Measurements from ENCODE around the gene MIAT. TPM values are rescaled to one million over a fixed set of nuclear protein-coding genes. Genes with fewer than 3 reads are reported as not detected.
A peak's percentile ranks its signal among the peaks of the same experiment; 100 is the strongest.

MIAT gene
- total RNA-seq = 100 to 1,000 TPM in 1 of 3 donors, 10 to 100 TPM in 2; 75.3 to 105 (median 76.3) TPM
- 14.4 TPM for total RNA-seq (2013)

GRCh38 chr22:26656891-26657851 is at the start of gene MIAT:
TSS of gene MIAT (plus strand) at chr22:26657588.
- peak within 1 kb of the TSS; percentile 90 for H3K4me3 Mint-ChIP-seq
- ATAC-seq (peak; percentile 86 to 91 (median 90)), DNase-seq (peak; percentile 62 to 86)
- peak within 1 kb of the TSS; percentile 77 to 88 for H3K27ac Mint-ChIP-seq
- no peaks in the 10 kb centered on the region for H3K9me3 Mint-ChIP-seq
- no peaks in the 10 kb centered on the region for H3K36me3 Mint-ChIP-seq
- H3K4me1 ChIP-seq (ENCODE audit: control insufficient read depth, insufficient read depth, low read length) = peaks cover 29% of the 10 kb centered on the region
- intact Hi-C loops (cut with micrococcal nuclease) = loop anchor here (2.0 kb wide), 1 partner anchor 14 kb away; no protein-coding TSS in a partner anchor
- TF ChIP-seq CTCF (IDR thresholded peaks at IDR 0.05) = no peak
- H3K27me3 Mint-ChIP-seq (ENCODE audit: low read depth in 2 of 2) = peaks cover 0 to 8% of the 10 kb centered on the region in 2 donors
- no peaks in the 10 kb centered on the region for H3K36me3 ChIP-seq (ENCODE audit: control insufficient read depth, insufficient read depth, low read length)
- H3K4me1 Mint-ChIP-seq = peaks cover 18 to 33% of the 10 kb centered on the region in 2 donors
- H3K4me3 ChIP-seq (ENCODE audit: low read length) = peak within 1 kb of the TSS; percentile 42
- H3K9me3 ChIP-seq (ENCODE audit: control insufficient read depth, insufficient read depth, low read length) = no peaks in the 10 kb centered on the region
- no peak within 1 kb of the TSS for H3K27ac ChIP-seq (ENCODE audit: low read length)
- peaks cover 6% of the 10 kb centered on the region for H3K27me3 ChIP-seq (ENCODE audit: control insufficient read depth, insufficient read depth, low read length)
- 2% methylated on average over 61 of the region's 62 CpGs for WGBS (ENCODE audit: insufficient coverage)

GRCh38 chr22:26608129-26608528 is 49.3 kb upstream of the MIAT start:
- no peak for DNase-seq
- H3K9me3 Mint-ChIP-seq = peaks cover 0 to 2% of the 10 kb centered on the region in 2 donors
- H3K36me3 Mint-ChIP-seq = no peaks in the 10 kb centered on the region
- no peak overlapping the region for H3K4me3 ChIP-seq (ENCODE audit: low read length)
- no peak overlapping the region for H3K27ac ChIP-seq (ENCODE audit: low read length)
- H3K36me3 ChIP-seq (ENCODE audit: control insufficient read depth, insufficient read depth, low read length) = no peaks in the 10 kb centered on the region
- no peak for TF ChIP-seq CTCF (IDR thresholded peaks at IDR 0.05)
- intact Hi-C loops (cut with micrococcal nuclease) = no loop called here
- H3K4me1 Mint-ChIP-seq = peaks cover 36 to 44% of the 10 kb centered on the region in 2 donors
- no peaks in the 10 kb centered on the region for H3K27me3 Mint-ChIP-seq (ENCODE audit: low read depth in 2 of 2)
- H3K27ac Mint-ChIP-seq = no peak overlapping the region
- H3K4me3 Mint-ChIP-seq = no peak overlapping the region
- no peaks in the 10 kb centered on the region for H3K9me3 ChIP-seq (ENCODE audit: control insufficient read depth, insufficient read depth, low read length)
- H3K27me3 ChIP-seq (ENCODE audit: control insufficient read depth, insufficient read depth, low read length) = no peaks in the 10 kb centered on the region
- no peak for ATAC-seq
- H3K4me1 ChIP-seq (ENCODE audit: control insufficient read depth, insufficient read depth, low read length) = peaks cover 22% of the 10 kb centered on the region
- no CpG with 5 or more reads among the region's 2 CpGs for WGBS (ENCODE audit: insufficient coverage)

GRCh38 chr22:26609287-26609686 is 48.1 kb upstream of the MIAT start:
- H3K4me3 Mint-ChIP-seq = peak overlapping the region; percentile 3
- H3K4me1 Mint-ChIP-seq = peaks cover 33 to 45% of the 10 kb centered on the region in 2 donors
- no peaks in the 10 kb centered on the region for H3K27me3 Mint-ChIP-seq (ENCODE audit: low read depth in 2 of 2)
- WGBS (ENCODE audit: insufficient coverage) = 98% methylated on average over 2 of the region's 2 CpGs
- H3K4me1 ChIP-seq (ENCODE audit: control insufficient read depth, insufficient read depth, low read length) = peaks cover 22% of the 10 kb centered on the region
- no peaks in the 10 kb centered on the region for H3K36me3 ChIP-seq (ENCODE audit: control insufficient read depth, insufficient read depth, low read length)
- ATAC-seq = no peak
- H3K36me3 Mint-ChIP-seq = no peaks in the 10 kb centered on the region
- no peak for TF ChIP-seq CTCF (IDR thresholded peaks at IDR 0.05)
- peak overlapping the region; percentile 86 to 90 for H3K27ac Mint-ChIP-seq
- H3K9me3 ChIP-seq (ENCODE audit: control insufficient read depth, insufficient read depth, low read length) = no peaks in the 10 kb centered on the region
- intact Hi-C loops (cut with micrococcal nuclease) = no loop called here
- H3K9me3 Mint-ChIP-seq = peaks cover 0 to 2% of the 10 kb centered on the region in 2 donors
- no peaks in the 10 kb centered on the region for H3K27me3 ChIP-seq (ENCODE audit: control insufficient read depth, insufficient read depth, low read length)
- no peak overlapping the region for H3K27ac ChIP-seq (ENCODE audit: low read length)
- no peak for DNase-seq
- no peak overlapping the region for H3K4me3 ChIP-seq (ENCODE audit: low read length)
